ENCODE results near the gene DVL2. TPM values are rescaled to one million over a fixed set of nuclear protein-coding genes. Genes with fewer than 3 reads are reported as not detected.

DVL2 gene
- total and polyA plus RNA-seq, 2 of the 13 experiments (the other 11 are each of a cell fraction or from before 2014, with no cell fraction given), result 5.7 to 38.2 TPM

DNA sequence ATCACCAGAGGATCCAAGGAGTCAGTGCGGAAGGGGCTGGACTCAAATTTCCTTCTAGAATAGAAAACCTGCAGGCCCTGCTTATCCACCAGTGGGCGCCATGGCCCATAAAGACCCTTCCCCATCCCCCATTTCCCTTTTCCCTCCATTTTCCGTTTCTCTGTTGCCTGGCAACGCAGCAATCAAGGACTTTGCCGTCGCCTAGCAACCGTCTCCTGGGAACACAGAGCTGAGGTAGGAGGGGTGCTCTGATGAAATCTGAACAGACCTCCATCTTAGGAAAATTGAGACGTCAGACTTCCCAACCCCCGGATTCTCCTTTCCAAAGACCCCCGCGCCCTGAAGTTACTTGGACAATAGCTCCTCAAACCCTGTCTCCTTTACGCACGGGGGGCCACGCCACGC lies 20.4 kb downstream of the DVL2 start (continued):
- TF ChIP-seq ZHX1 (CRISPR knock-in tag; IDR thresholded peaks at IDR 0.05; ENCODE audit: low read depth) (no peak), NFYC (CRISPR knock-in tag; IDR thresholded peaks at IDR 0.05) (no peak), MNT (IDR thresholded peaks at IDR 0.05) (no peak), ZNF598 (CRISPR knock-in tag; IDR thresholded peaks at IDR 0.05; ENCODE audit: borderline replicate concordance) (no peak), SRF (IDR thresholded peaks at IDR 0.05; ENCODE audit: low read depth, low read length) (no peak), KAT8 (CRISPR knock-in tag; IDR thresholded peaks at IDR 0.05) (no peak), PBX2 (CRISPR knock-in tag; IDR thresholded peaks at IDR 0.05) (no peak), EHMT2 (IDR thresholded peaks at IDR 0.05; ENCODE audit: borderline replicate concordance, low read depth, low read length) (no peak), ZSCAN29 (CRISPR knock-in tag; conservative IDR thresholded peaks at IDR 0.05) (no peak), JARID2 (CRISPR knock-in tag; IDR thresholded peaks at IDR 0.05; ENCODE audit: insufficient replicate concordance) (no peak), ESRRA (CRISPR knock-in tag; IDR thresholded peaks at IDR 0.05; ENCODE audit: low read depth) (no peak), ZNF839 (CRISPR knock-in tag; IDR thresholded peaks at IDR 0.05; ENCODE audit: borderline replicate concordance) (no peak), TAF1 (CRISPR knock-in tag; IDR thresholded peaks at IDR 0.05) (no peak), ZNF776 (CRISPR knock-in tag; IDR thresholded peaks at IDR 0.05) (no peak), RBM22 (optimal IDR thresholded peaks at IDR 0.05; ENCODE audit: low read length) (peak; percentile 99), ZNF713 (CRISPR knock-in tag; IDR thresholded peaks at IDR 0.05) (no peak), MYC (CRISPR knock-in tag; IDR thresholded peaks at IDR 0.05; ENCODE audit: borderline replicate concordance) (no peak), ZNF883 (CRISPR knock-in tag; IDR thresholded peaks at IDR 0.05; ENCODE audit: not compliant biosample characterization) (no peak), ZNF615 (CRISPR knock-in tag; IDR thresholded peaks at IDR 0.05; ENCODE audit: borderline replicate concordance) (no peak), TEAD2 (CRISPR knock-in tag; IDR thresholded peaks at IDR 0.05) (no peak), PLRG1 (conservative IDR thresholded peaks at IDR 0.05) (no peak), SNRNP70 (IDR thresholded peaks at IDR 0.05; ENCODE audit: low read depth, low read length) (no peak), FOSL2 (CRISPR knock-in tag; IDR thresholded peaks at IDR 0.05) (no peak), ZNF12 (CRISPR knock-in tag; IDR thresholded peaks at IDR 0.05) (0 out of 2 replicates have a peak, but pooled peaks have one; percentile 18), STAT5B (CRISPR knock-in tag; IDR thresholded peaks at IDR 0.05) (no peak), RORA (CRISPR knock-in tag; IDR thresholded peaks at IDR 0.05) (no peak)
- TF ChIP-seq, protein P1, sequence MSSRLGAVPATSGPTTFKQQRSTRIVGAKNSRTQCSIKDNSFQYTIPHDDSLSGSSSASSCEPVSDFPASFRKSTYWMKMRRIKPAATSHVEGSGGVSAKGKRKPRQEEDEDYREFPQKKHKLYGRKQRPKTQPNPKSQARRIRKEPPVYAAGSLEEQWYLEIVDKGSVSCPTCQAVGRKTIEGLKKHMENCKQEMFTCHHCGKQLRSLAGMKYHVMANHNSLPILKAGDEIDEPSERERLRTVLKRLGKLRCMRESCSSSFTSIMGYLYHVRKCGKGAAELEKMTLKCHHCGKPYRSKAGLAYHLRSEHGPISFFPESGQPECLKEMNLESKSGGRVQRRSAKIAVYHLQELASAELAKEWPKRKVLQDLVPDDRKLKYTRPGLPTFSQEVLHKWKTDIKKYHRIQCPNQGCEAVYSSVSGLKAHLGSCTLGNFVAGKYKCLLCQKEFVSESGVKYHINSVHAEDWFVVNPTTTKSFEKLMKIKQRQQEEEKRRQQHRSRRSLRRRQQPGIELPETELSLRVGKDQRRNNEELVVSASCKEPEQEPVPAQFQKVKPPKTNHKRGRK (CRISPR knock-in tag; IDR thresholded peaks at IDR 0.05), result no peak

Measured in HepG2 (cell line).